AG04449 (cell line): ENCODE measurements around the gene HMX1.

ENCODE experiments used
- CTCF ChIA-PET: fragments of 350-600 bp; formaldehyde crosslinking; extraction: SDS; loops from one replicate; lab custom pipeline; 2021; ENCODE audit warnings: antibody characterized with exemption; lab: Yijun Ruan, JAX
- POLR2A ChIA-PET: fragments of 400-600, 350-600 bp; formaldehyde crosslinking; extraction: SDS; loops from one replicate; lab custom pipeline; 2020; ENCODE audit warnings: antibody characterized with exemption, inconsistent platforms; lab: Yijun Ruan, JAX
- DNase-seq: peaks from one replicate; pipeline ENCODE4 v3.0.0-alpha.2; 2010; ENCODE audit warnings: low read depth, low spot score
- H3K4me3 ChIP-seq: 2 replicates; pipeline ENCODE4 v1.5.1; 2011; ENCODE audit warnings: low read depth, mild to moderate bottlenecking, control low read depth, low read length
- TF ChIP-seq, protein P1 (sequence below): IDR thresholded peaks from one replicate; pipeline ENCODE4 v1.5.1; 2011; ENCODE audit warnings: mild to moderate bottlenecking, moderate library complexity, low read length, control low read depth, inconsistent platforms; ENCODE audit not compliant: insufficient read depth; ENCODE audit errors: missing control alignments

Gene HMX1

DNA sequence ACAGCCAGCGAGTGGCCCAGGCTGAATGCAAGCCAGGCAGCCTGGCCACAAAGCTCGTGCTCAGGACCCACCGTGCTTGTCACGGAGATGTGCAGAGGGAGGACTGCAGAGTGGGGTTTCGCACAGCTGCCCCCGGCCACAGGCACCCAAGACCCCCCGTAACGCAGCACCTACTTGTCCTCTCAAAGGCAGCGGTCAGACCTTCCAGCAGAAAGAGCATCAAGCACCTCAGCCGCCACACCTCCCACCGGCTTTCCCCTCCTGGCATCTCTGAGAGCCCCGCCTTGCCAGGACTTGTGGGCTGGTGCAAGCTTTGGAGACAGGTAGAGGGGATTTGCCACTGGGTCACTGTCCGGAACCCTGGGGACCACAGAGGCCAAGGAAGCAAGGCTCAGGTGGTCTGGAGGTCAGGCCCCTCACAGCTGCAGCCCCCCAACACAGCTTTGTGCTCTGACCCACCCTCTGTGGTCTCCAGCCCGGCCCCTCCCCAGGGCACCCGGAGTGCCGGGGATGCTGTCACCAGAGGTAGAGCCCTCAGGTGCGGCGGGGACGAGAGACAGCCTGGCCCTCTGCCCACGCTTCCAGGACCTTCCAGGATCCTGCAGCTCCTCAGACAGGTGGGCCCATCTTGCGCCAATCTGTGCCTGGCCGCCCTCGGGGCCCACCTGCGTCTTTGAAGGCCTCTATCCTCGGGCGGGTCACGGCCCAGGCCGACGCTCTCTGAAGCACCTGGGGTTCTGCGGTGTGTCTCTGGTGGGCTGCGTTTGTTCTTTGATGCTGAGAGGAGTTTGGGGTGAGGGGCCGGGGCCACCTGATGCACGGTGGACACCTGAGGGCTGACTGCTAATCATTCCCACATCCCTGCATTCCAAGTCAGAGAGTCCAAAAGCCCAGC is 34.4 kb upstream of the HMX1 start:
- ChIA-PET POLR2A (no interaction called here), CTCF (interaction anchor here (1.9 kb wide), 1 partner anchor 11 kb away, joined by 8 read pairs; no protein-coding TSS in a partner anchor)
- TF ChIP-seq, protein P1, sequence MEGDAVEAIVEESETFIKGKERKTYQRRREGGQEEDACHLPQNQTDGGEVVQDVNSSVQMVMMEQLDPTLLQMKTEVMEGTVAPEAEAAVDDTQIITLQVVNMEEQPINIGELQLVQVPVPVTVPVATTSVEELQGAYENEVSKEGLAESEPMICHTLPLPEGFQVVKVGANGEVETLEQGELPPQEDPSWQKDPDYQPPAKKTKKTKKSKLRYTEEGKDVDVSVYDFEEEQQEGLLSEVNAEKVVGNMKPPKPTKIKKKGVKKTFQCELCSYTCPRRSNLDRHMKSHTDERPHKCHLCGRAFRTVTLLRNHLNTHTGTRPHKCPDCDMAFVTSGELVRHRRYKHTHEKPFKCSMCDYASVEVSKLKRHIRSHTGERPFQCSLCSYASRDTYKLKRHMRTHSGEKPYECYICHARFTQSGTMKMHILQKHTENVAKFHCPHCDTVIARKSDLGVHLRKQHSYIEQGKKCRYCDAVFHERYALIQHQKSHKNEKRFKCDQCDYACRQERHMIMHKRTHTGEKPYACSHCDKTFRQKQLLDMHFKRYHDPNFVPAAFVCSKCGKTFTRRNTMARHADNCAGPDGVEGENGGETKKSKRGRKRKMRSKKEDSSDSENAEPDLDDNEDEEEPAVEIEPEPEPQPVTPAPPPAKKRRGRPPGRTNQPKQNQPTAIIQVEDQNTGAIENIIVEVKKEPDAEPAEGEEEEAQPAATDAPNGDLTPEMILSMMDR = no peak
- DNase-seq = no peak
- no peak overlapping the region for H3K4me3 ChIP-seq

DNA sequence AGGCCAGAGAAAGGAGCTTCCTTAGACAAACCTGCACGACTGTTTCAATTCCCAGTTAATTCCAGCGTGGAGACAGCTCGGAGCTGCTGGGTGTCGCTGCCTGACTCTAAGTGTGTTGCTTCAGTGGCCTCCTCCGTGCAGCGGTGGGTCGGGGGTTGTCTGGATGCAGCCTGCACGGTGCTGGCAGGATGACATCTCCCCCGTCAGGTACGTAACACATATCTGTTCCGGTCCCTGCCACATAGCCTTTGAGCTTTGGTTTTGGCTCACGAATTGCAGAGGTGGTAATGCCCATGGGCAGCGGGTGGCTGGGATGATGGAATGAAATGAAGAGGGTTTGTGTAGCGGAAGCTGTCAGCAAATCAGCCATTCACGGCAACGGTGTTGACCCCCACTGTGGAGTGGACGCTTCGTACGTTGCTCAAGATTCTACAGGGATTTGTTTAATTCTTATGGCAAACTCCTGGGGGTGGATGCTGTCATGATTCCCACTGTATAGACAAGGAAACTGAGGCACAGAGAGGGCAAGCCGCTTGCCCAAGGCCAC is 33.7 kb upstream of the HMX1 start:
- no peak for DNase-seq
- no peak overlapping the region for H3K4me3 ChIP-seq
- ChIA-PET CTCF (interaction anchor here (1.9 kb wide), 1 partner anchor 12 kb away, joined by 8 read pairs; no protein-coding TSS in a partner anchor), POLR2A (no interaction called here)
- TF ChIP-seq, protein P1 = no peak

DNA sequence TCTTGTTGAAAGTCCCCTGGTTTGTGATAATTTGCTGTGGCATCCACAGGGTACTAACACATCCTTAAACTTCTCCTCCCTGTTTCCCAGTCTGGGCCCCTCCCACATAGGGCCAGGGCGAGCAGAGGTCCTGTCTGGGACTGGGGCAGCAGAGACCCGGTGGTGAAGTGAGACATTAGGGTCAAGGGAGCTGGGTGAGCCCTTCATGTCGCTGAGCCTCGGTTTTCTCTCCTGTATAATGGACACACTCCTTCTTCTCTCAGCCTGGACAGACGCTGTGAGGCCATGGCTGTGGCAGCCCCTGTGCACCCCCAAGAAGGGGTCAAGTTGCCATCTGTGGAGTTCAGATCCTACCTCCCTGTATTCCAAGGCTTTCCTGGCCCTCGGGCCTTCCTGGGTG is 33.0 kb upstream of the HMX1 start:
- no peak for DNase-seq
- ChIA-PET POLR2A (no interaction called here), CTCF (interaction anchor here (1.9 kb wide), 1 partner anchor 12 kb away, joined by 8 read pairs; no protein-coding TSS in a partner anchor)
- TF ChIP-seq, protein P1 = no peak
- no peak overlapping the region for H3K4me3 ChIP-seq

DNA sequence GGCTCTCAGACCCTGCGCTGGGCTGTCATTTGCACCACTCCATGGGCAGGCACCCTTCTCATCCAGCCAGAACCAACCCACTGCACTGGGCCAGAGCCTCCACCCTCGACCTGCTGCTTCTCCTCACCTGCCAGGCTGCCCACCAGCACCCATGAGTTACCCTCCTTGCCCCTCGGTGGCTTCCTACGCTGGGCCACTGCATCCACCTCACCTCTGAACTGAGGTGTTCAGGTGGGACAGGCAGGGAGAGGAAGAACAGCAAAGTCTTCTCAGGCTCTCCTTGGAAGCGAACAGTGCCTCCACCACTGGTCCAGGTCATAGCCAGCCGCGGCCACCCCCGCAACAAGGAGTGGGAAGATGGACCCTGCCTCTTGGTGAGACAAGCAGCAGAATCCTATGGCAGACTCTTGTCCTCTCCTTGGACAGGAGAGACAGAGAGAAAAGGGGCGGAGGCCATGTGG is 32.4 kb upstream of the HMX1 start:
- ChIA-PET POLR2A (no interaction called here), CTCF (no interaction called here)
- no peak for DNase-seq
- TF ChIP-seq, protein P1 = no peak
- no peak overlapping the region for H3K4me3 ChIP-seq

DNA sequence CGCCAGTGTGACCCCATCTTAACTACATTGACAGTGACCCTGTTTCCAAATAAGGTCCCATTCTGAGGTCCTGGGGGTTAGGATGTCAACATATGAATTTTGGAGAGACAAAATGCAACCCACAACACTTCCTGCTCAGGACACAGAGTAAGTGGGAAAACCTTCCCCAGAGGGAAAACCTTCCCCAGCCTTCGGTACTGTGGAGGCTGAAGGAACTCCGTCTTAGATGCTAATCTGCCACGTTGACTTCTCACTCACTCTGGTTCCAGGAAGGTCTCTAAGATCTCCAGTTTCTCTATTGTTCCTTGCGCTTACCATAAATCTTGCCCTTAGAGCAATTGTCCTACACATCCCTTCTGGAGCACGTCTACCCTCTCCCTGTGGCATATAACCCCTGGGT is 29.7 kb upstream of the HMX1 start:
- no peak overlapping the region for H3K4me3 ChIP-seq
- TF ChIP-seq, protein P1 = no peak
- ChIA-PET CTCF (no interaction called here), POLR2A (no interaction called here)
- no peak for DNase-seq

DNA sequence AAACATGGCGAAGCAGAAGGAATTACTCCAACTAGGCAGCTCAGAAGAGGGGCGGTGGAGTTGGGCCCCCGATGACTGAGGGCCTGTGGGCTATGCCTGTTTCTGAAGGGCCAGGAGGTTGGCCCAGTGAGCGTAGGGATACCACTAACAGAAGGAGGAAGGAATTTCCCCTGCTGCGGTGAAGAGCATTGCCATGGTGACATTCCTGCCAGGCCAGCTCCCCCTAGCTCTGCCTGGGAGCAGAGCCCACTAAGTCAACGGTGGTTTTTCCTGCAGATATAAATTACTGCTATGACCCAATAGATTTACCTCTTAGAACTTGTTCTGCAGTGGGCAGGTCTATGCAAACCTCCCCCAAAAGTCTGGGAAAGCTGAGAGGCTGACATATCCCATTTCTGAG is 28.9 kb upstream of the HMX1 start:
- POLR2A ChIA-PET = no interaction called here
- CTCF ChIA-PET = no interaction called here
- TF ChIP-seq, protein P1 = no peak
- H3K4me3 ChIP-seq = no peak overlapping the region
- DNase-seq = no peak
